ENCODE data around the gene DGKI. TPM values are rescaled to one million over a fixed set of nuclear protein-coding genes. Genes with fewer than 3 reads are reported as not detected.
A peak's percentile ranks its signal among the peaks of the same experiment; 100 is the strongest.

The DGKI gene
- total and polyA plus RNA-seq, 9 of the 15 experiments (the other 6 are each of a cell fraction or from before 2014, with no cell fraction given), result 0.11 to 0.54 (median 0.15) TPM; not detected in 5

DNA sequence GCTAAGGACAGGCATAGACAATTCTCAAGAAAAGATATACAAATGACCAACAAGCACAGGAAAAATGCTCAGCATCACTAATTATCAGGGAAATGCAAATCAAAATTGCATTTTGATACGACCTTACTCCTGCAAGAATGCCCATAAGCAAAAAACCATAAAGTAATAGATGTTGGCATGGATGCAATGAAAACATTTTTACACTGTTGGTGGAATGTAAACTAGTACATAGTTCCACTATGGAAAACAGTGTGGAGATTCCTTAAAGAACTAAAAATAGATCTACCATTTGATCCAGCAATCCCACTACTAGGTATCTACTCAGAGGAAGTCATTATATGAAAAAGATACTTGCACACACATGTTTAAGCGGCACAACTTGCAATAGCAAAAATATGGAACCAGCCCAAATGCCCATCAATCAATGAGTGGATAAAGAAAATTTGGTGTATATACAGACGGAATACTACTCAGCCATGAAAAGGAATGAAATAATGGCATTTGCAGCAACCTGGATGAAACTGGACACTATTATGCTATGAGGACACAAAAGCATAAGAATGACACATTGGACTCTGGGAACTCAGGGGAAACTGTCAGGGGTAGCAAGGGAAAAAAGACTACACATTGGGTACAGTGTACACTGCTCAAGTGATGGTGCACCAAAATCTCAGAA, 59.3 kb downstream of the DGKI start:
- BruUV-seq (replicated peaks), result no TSS peak
- no peak for TF ChIP-seq ZNF134 (CRISPR knock-in tag; conservative IDR thresholded peaks at IDR 0.05)
- peak; percentile 38 for TF ChIP-seq ZNF146 (CRISPR knock-in tag; IDR thresholded peaks at IDR 0.05; ENCODE audit: unreplicated experiment)
- ChIA-PET POLR2A (no interaction called here), CTCF (ENCODE audit: low intra/inter-chr PET ratio) (no interaction called here)
- no peaks in the 10 kb centered on the region for H3K9me1 ChIP-seq (ENCODE audit: control insufficient read depth, insufficient read depth, low read length)
- H3K4me1 ChIP-seq (replicated peaks in 1 of 2; ENCODE audit: control insufficient read depth in 2 of 2, insufficient read depth in 2 of 2, low read length in 2 of 2), result no peaks in the 10 kb centered on the region
- ATAC-seq, result no peak
- H3K27me3 ChIP-seq (ENCODE audit: control insufficient read depth in 2 of 2, insufficient read depth in 2 of 2, low read length in 2 of 2), result peaks cover 0 to 3% of the 10 kb centered on the region in 2 experiments; a peak in 1 of 5 replicates
- in situ Hi-C loops (cut with MboI), result no loop called here
- H3K9me3 ChIP-seq (replicated peaks; ENCODE audit: control insufficient read depth, insufficient read depth, low read depth, low read length), result no peaks in the 10 kb centered on the region
- H2AFZ ChIP-seq (ENCODE audit: low read depth, low read length), result no peak overlapping the region
- H3K4me2 ChIP-seq (ENCODE audit: insufficient read depth, low read length), result no peak overlapping the region
- no peak for DNase-seq (ENCODE audit: extremely low read depth in 1 of 4, low spot score in 3 of 4)
- no peak overlapping the region for H3K9ac ChIP-seq (ENCODE audit: insufficient read depth in 1 of 2, low read depth in 2 of 2, low read length in 2 of 2)
- no peaks in the 10 kb centered on the region for H4K20me1 ChIP-seq (replicated peaks; ENCODE audit: control insufficient read depth, insufficient read depth, low read length)
- no peaks in the 10 kb centered on the region for H3K36me3 ChIP-seq (ENCODE audit: control insufficient read depth, insufficient read depth, low read length)
- WGBS (ENCODE audit: insufficient coverage, low coverage, missing lambda C conversion rate), result 1% methylated on average over 3 of the region's 3 CpGs
- FAIRE-seq, result no peak
- no peaks in the 10 kb centered on the region for H3K79me2 ChIP-seq (ENCODE audit: control insufficient read depth, insufficient read depth, low read length)
- no peak overlapping the region for H3K27ac ChIP-seq (ENCODE audit: extremely low read depth, low read depth, low read length)
- intact Hi-C loops (cut with micrococcal nuclease), result no loop called here
- no peak overlapping the region for H3K4me3 ChIP-seq

DNA sequence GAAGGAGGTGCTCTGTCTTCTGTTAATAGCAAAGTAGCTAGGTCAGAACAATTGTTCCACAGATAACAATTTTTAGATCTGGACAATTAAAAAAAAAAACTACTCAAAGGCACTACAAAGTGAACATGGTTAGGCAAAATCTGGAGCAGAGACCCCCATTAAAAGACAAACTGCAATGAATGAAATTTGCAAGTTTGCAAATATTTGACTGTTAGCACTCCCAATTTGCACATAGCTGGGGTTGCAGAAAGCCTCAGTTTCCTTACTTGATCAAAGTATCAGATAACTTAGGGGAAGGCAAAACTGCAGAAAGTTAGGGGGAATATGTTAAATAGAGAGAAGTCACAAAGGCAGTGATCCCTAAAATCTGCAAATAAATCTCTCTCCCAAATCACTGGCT, 68.3 kb downstream of the DGKI start:
- BruUV-seq (replicated peaks), result no TSS peak
- Histone ChIP-seq H3K79me2 (ENCODE audit: control insufficient read depth, insufficient read depth, low read length) (no peaks in the 10 kb centered on the region), H3K27ac (ENCODE audit: extremely low read depth, low read depth, low read length) (no peak overlapping the region), H3K9ac (ENCODE audit: insufficient read depth in 1 of 2, low read depth in 2 of 2, low read length in 2 of 2) (no peak overlapping the region), H3K4me3 (no peak overlapping the region), H3K9me3 (replicated peaks; ENCODE audit: control insufficient read depth, insufficient read depth, low read depth, low read length) (no peaks in the 10 kb centered on the region), H3K4me2 (ENCODE audit: insufficient read depth, low read length) (no peak overlapping the region), H3K4me1 (replicated peaks in 1 of 2; ENCODE audit: control insufficient read depth in 2 of 2, insufficient read depth in 2 of 2, low read length in 2 of 2) (no peaks in the 10 kb centered on the region), H3K36me3 (ENCODE audit: control insufficient read depth, insufficient read depth, low read length) (no peaks in the 10 kb centered on the region), H3K27me3 (ENCODE audit: control insufficient read depth in 2 of 2, insufficient read depth in 2 of 2, low read length in 2 of 2) (peaks cover 0 to 11% of the 10 kb centered on the region in 2 experiments; a peak in 1 of 5 replicates), H2AFZ (ENCODE audit: low read depth, low read length) (no peak overlapping the region), H3K9me1 (ENCODE audit: control insufficient read depth, insufficient read depth, low read length) (no peaks in the 10 kb centered on the region), H4K20me1 (replicated peaks; ENCODE audit: control insufficient read depth, insufficient read depth, low read length) (no peaks in the 10 kb centered on the region)
- ChIA-PET POLR2A (interaction anchor here (0.6 kb wide), 1 partner anchor 33 kb away, joined by 6 read pairs; no protein-coding TSS in a partner anchor), CTCF (ENCODE audit: low intra/inter-chr PET ratio) (no interaction called here)
- FAIRE-seq (no peak), DNase-seq (ENCODE audit: extremely low read depth in 1 of 4, low spot score in 3 of 4) (no peak), ATAC-seq (no peak)
- TF ChIP-seq NFRKB (IDR thresholded peaks at IDR 0.05; ENCODE audit: low read depth), result no peak
- peak; percentile 49 for TF ChIP-seq C11orf30 (IDR thresholded peaks at IDR 0.05; ENCODE audit: low read depth)
- peak; percentile 56; the same call in 1 of the 2 replicates for TF ChIP-seq ZNF316 (IDR thresholded peaks at IDR 0.05)
- in situ Hi-C loops (cut with MboI), result no loop called here
- intact Hi-C loops (cut with micrococcal nuclease), result no loop called here
